Mesenchymal stem cell (in vitro differentiated cells and primary cell): ENCODE data around the gene VGF.
A peak's percentile ranks its signal among the peaks of the same experiment; 100 is the strongest.

Experiments used
- DNase-seq: peaks from one replicate; pipeline ENCODE4 v3.0.0-alpha.2; 2013
- H2AFZ ChIP-seq: one replicate; pipeline ENCODE4 v1.6.1; 2013; ENCODE audit warnings: low read depth, mild to moderate bottlenecking, control low read depth, inconsistent platforms, low read length, moderate library complexity
- H2AK5ac ChIP-seq: 2 replicates; pipeline ENCODE4 v1.6.1; 2013; ENCODE audit warnings: low read length, moderate library complexity, mild to moderate bottlenecking, inconsistent platforms; ENCODE audit not compliant: severe bottlenecking
- H2BK120ac ChIP-seq: one replicate; pipeline ENCODE4 v1.6.1; 2013; ENCODE audit warnings: low read depth, mild to moderate bottlenecking, inconsistent platforms, low read length, moderate library complexity
- H2BK12ac ChIP-seq, 2 experiments: one replicate each; pipeline ENCODE4 v1.6.1; 2013; ENCODE audit warnings: inconsistent platforms in 2 of 2, low read length in 2 of 2, mild to moderate bottlenecking in 2 of 2, moderate library complexity in 2 of 2, control low read depth in 1 of 2
- H2BK15ac ChIP-seq: one replicate; pipeline ENCODE4 v1.6.1; 2013; ENCODE audit warnings: mild to moderate bottlenecking, low read depth, inconsistent platforms; ENCODE audit not compliant: poor library complexity, severe bottlenecking
- H2BK5ac ChIP-seq: 2 replicates; pipeline ENCODE4 v1.6.1; 2013; ENCODE audit warnings: low read depth, mild to moderate bottlenecking, low read length, control low read depth, inconsistent platforms; ENCODE audit not compliant: poor library complexity, severe bottlenecking
- H3K14ac ChIP-seq, 2 experiments: one replicate each; pipeline ENCODE4 v1.6.1; 2013; ENCODE audit warnings: inconsistent platforms in 2 of 2, low read length in 2 of 2, control low read depth in 1 of 2, mild to moderate bottlenecking in 1 of 2, moderate library complexity in 1 of 2
- H3K18ac ChIP-seq, 2 experiments: one replicate each; pipeline ENCODE4 v1.6.1; 2013; ENCODE audit warnings: inconsistent platforms in 2 of 2, low read length in 2 of 2, control low read depth in 1 of 2, low read depth in 1 of 2, mild to moderate bottlenecking in 1 of 2
- H3K23ac ChIP-seq, 2 experiments: one replicate each; pipeline ENCODE4 v1.6.1; 2013; ENCODE audit warnings: inconsistent platforms in 2 of 2, low read length in 2 of 2, mild to moderate bottlenecking in 2 of 2, moderate library complexity in 2 of 2, control low read depth in 1 of 2
- H3K27ac ChIP-seq: 2 replicates; pipeline ENCODE4 v1.5.1; 2013; ENCODE audit warnings: mild to moderate bottlenecking, moderate library complexity, low read length, control low read depth, inconsistent platforms; ENCODE audit not compliant: poor library complexity, severe bottlenecking
- H3K27me3 ChIP-seq, 2 experiments: 2 replicates each; pipeline versions ENCODE4 v1.6.1 to v1.7.0; 2013; ENCODE audit warnings: low read length in 2 of 2, mild to moderate bottlenecking in 2 of 2, moderate library complexity in 2 of 2, control low read depth in 1 of 2, inconsistent platforms in 1 of 2; ENCODE audit not compliant: control insufficient read depth in 1 of 2, insufficient read depth in 1 of 2
- H3K36me3 ChIP-seq, 2 experiments: 2 replicates each; pipeline versions ENCODE4 v1.6.1 to v1.7.0; 2013; ENCODE audit warnings: low read length in 2 of 2, control low read depth in 1 of 2, inconsistent platforms in 1 of 2, low read depth in 1 of 2, mild to moderate bottlenecking in 1 of 2; ENCODE audit not compliant: insufficient read depth in 2 of 2, control insufficient read depth in 1 of 2
- H3K4ac ChIP-seq, 2 experiments: one replicate each; pipeline ENCODE4 v1.6.1; 2013; ENCODE audit warnings: inconsistent platforms in 2 of 2, low read length in 2 of 2, mild to moderate bottlenecking in 2 of 2, moderate library complexity in 2 of 2, control low read depth in 1 of 2, low read depth in 1 of 2
- H3K4me1 ChIP-seq: 2 replicates; pipeline ENCODE4 v1.6.1; 2013; ENCODE audit warnings: low read depth, low read length, control low read depth; ENCODE audit not compliant: control insufficient read depth, insufficient read depth
- H3K4me2 ChIP-seq: 2 replicates; pipeline ENCODE4 v1.6.1; 2013; ENCODE audit warnings: low read length, mild to moderate bottlenecking, inconsistent platforms; ENCODE audit not compliant: poor library complexity, severe bottlenecking
- H3K4me3 ChIP-seq, 2 experiments: 2 replicates each; pipeline versions ENCODE4 v1.5.1 to v1.7.0; 2013; ENCODE audit warnings: low read length in 2 of 2, mild to moderate bottlenecking in 2 of 2, control low read depth in 1 of 2, low read depth in 1 of 2; ENCODE audit not compliant: insufficient read depth in 1 of 2
- H3K79me1 ChIP-seq: replicated peaks from 2 replicates; pipeline ENCODE4 v1.6.1; 2013; ENCODE audit warnings: mild to moderate bottlenecking, control low read depth, low read length, inconsistent platforms; ENCODE audit not compliant: poor library complexity, severe bottlenecking
- H3K9ac ChIP-seq: 2 replicates; pipeline ENCODE4 v1.7.0; 2013; ENCODE audit warnings: mild to moderate bottlenecking, low read length, moderate library complexity
- H3K9me3 ChIP-seq: 2 replicates; pipeline ENCODE4 v1.7.0; 2013; ENCODE audit warnings: mild to moderate bottlenecking, low read length; ENCODE audit not compliant: control insufficient read depth
- H4K8ac ChIP-seq: one replicate; pipeline ENCODE4 v1.6.1; 2013; ENCODE audit warnings: inconsistent platforms, mild to moderate bottlenecking, low read length, moderate library complexity
- H4K91ac ChIP-seq: one replicate; pipeline ENCODE4 v1.6.1; 2013; ENCODE audit warnings: mild to moderate bottlenecking, low read length, inconsistent platforms
- WGBS: methylation state at CpG from one replicate; pipeline ENCODE4 v1.1.7; 2013; ENCODE audit warnings: mixed read lengths; 5-methylcytosine and 5-hydroxymethylcytosine counted together

Gene VGF

DNA sequence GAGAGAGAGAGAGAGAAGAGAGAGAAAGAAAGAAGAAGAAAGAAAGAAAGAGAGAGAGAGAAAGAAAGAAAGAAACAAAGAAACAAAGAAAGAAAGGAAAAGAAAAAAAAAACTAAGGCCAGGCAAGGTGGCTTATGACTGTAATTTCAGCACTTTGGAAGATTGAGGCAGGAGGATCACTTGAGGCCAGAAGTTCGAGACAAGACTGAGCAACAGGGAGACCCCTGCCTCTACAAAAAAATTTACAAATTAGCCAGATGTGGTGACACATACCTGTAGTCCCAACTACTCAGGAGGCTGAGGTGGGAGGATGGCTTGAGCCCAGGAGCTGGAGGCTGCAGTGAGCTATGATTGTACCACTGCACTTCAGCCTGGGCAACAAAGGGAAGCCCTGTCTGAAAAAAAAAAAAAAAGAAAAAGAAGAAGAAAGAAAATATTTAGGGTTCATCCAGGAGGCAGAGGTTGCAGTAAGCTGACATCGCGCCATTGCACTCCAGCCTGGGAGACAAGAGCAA, 35.7 kb downstream of the VGF start:
- Histone ChIP-seq H3K27ac (peak overlapping the region; percentile 14), H2BK120ac (no peak overlapping the region), H3K9me3 (no peaks in the 10 kb centered on the region)

DNA sequence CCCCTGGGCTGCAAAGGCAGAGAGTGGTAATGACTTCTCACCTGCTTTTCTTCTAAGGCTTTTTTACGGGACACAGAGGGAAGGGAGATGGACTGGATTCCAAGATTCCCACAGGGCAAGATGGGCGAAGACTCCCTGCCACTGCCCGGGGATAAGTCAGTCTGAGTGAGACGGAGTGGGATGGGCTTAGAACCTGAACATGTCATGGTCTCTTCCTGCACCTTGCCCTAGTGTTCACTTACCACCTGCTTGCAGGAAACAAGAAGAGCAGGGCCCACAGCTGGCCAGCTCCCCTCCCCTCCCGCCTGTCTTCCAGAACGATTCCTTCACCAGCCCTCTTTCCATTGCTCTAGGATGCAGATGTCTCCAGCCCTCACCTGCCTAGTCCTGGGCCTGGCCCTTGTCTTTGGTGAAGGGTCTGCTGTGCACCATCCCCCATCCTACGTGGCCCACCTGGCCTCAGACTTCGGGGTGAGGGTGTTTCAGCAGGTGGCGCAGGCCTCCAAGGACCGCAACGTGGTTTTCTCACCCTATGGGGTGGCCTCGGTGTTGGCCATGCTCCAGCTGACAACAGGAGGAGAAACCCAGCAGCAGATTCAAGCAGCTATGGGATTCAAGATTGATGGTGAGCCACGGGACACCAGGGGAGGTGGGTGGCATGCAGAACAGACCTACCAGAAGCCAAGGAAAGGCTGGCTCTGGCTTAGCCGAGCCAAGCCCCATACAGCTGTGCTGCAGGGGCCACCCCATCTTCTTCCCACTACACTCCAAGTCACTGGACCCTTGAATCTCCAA, 37.1 kb downstream of the VGF start:
- Histone ChIP-seq H3K18ac (peak overlapping the region; percentile 79 to 83), H3K23ac (no peak overlapping the region), H2BK12ac (peak overlapping the region; percentile 32 to 91), H2BK5ac (no peak overlapping the region), H2BK120ac (peak overlapping the region; percentile 57), H2AK5ac (peak overlapping the region; percentile 20), H3K27ac (peak overlapping the region; percentile 56), H2AFZ (no peak overlapping the region), H3K4me2 (peak overlapping the region; percentile 75), H4K91ac (peak overlapping the region; percentile 92), H3K36me3 (peaks cover 33 to 37% of the 10 kb centered on the region in 2 experiments), H3K14ac (peak overlapping the region; percentile 41 to 68), H3K9me3 (no peaks in the 10 kb centered on the region), H2BK15ac (peak overlapping the region; percentile 84), H3K9ac (peak overlapping the region; percentile 92), H3K4ac (peak overlapping the region; percentile 31 to 75), H3K27me3 (no peaks in the 10 kb centered on the region), H4K8ac (peak overlapping the region; percentile 88), H3K4me3 (peak overlapping the region; percentile 62 to 86), H3K79me1 (peaks cover 3% of the 10 kb centered on the region), H3K4me1 (peaks cover 35% of the 10 kb centered on the region)
- WGBS: 63% methylated on average over 14 of the region's 14 CpGs
- peak; percentile 53 for DNase-seq

More for the DNA sequence above, 35.7 kb downstream of the VGF start:
- Histone ChIP-seq H3K4me1 (peaks cover 41% of the 10 kb centered on the region), H2AK5ac (no peak overlapping the region), H3K27me3 (no peaks in the 10 kb centered on the region), H2AFZ (no peak overlapping the region), H3K36me3 (peaks cover 44 to 51% of the 10 kb centered on the region in 2 experiments), H3K4ac (no peak overlapping the region), H4K8ac (no peak overlapping the region), H3K23ac (no peak overlapping the region), H2BK12ac (no peak overlapping the region), H3K9ac (peak overlapping the region; percentile 68), H3K4me2 (no peak overlapping the region), H3K4me3 (peak overlapping the region in 1 of 2 experiments; percentile 86), H2BK15ac (no peak overlapping the region), H4K91ac (no peak overlapping the region), H3K18ac (no peak overlapping the region), H3K14ac (no peak overlapping the region), H3K79me1 (peaks cover 6% of the 10 kb centered on the region), H2BK5ac (no peak overlapping the region)
- DNase-seq: peak; percentile 62
- no CpG with 5 or more reads among the region's 3 CpGs for WGBS

DNA sequence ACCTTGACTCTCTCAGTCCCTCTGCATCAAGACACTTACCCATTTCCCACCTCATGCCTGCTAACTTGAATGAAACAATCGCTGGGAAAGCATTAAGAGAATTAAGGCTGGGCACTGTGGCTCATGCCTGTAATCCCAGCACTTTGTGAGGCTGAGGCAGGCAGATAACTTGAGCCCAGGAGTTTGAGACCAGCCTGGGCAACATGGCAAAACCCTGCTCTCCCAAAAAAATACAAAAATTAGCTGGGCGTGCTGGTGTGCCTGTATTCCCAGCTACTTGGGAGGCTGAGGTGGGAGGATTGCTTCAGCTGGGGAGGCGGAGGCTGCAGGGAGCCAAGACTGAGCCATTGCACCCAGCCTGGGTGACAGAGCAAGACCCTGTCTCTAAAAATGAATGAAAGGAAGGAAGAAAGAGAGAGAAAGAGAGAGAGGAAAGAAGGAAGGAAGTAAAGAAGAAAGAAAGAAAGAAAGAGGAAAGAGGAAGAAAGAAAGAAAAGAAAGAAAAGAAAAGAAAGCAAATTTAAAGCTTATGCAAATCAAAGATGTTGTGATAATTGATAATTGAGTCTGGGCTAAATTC, 37.8 kb downstream of the VGF start:
- Histone ChIP-seq H3K18ac (peak overlapping the region; percentile 83 to 89), H3K4me3 (peak overlapping the region; percentile 59 to 86), H2BK5ac (peak overlapping the region; percentile 1), H3K4ac (peak overlapping the region in 1 of 2 experiments; percentile 60), H3K79me1 (peaks cover 3% of the 10 kb centered on the region), H4K91ac (no peak overlapping the region), H2AK5ac (no peak overlapping the region), H3K9ac (peak overlapping the region; percentile 92), H3K4me1 (peaks cover 40% of the 10 kb centered on the region), H2BK15ac (no peak overlapping the region), H2BK120ac (no peak overlapping the region), H4K8ac (peak overlapping the region; percentile 2), H3K14ac (no peak overlapping the region), H3K36me3 (peaks cover 26 to 30% of the 10 kb centered on the region in 2 experiments), H3K4me2 (peak overlapping the region; percentile 75), H3K23ac (peak overlapping the region in 1 of 2 experiments; percentile 9), H3K27me3 (no peaks in the 10 kb centered on the region), H2AFZ (no peak overlapping the region), H2BK12ac (peak overlapping the region in 1 of 2 experiments; percentile 88), H3K27ac (peak overlapping the region; percentile 88), H3K9me3 (no peaks in the 10 kb centered on the region)
- no peak for DNase-seq
- 41% methylated on average over 3 of the region's 3 CpGs for WGBS
